Neural cell (in vitro differentiated cells): ENCODE measurements around the gene PLSCR3. TPM values are rescaled to one million over a fixed set of nuclear protein-coding genes. Genes with fewer than 3 reads are reported as not detected.

Source experiments
- H2AFZ ChIP-seq: fragments of 200-600, 300-800 bp; sonication (generic), shearing (Covaris generic); 2 replicates; pipeline ENCODE4 v1.6.0; 2014; ENCODE audit warnings: low read depth, mild to moderate bottlenecking, antibody characterized with exemption, low read length, moderate library complexity
- H3F3A ChIP-seq: fragments of 200-600 bp; shearing (Covaris generic); 2 replicates; pipeline ENCODE4 v1.6.1; 2016; ENCODE audit warnings: mild to moderate bottlenecking, moderate library complexity, mixed read lengths, antibody characterized with exemption, low read length; ENCODE audit not compliant: insufficient read depth, poor library complexity, severe bottlenecking
- H3K27ac ChIP-seq: fragments of 200-600, 300-800 bp; sonication (generic), shearing (Covaris generic); 2 replicates; pipeline ENCODE4 v1.5.1; 2014; ENCODE audit warnings: mild to moderate bottlenecking, low read length, moderate library complexity
- H3K27me3 ChIP-seq: fragments of 300-800, 200-600 bp; sonication (generic), shearing (Covaris generic); 2 replicates; pipeline ENCODE4 v1.6.0; 2014; ENCODE audit warnings: mild to moderate bottlenecking, low read depth, low read length, moderate library complexity; ENCODE audit not compliant: insufficient read depth
- H3K36me3 ChIP-seq: fragments of 300-800, 200-600 bp; sonication (generic), shearing (Covaris generic); 2 replicates; pipeline ENCODE4 v1.5.1; 2014; ENCODE audit warnings: mild to moderate bottlenecking, antibody characterized with exemption, low read length, moderate library complexity; ENCODE audit not compliant: insufficient read depth
- H3K4me2 ChIP-seq: fragments of 300-800, 200-600 bp; sonication (generic), shearing (Covaris generic); 2 replicates; pipeline ENCODE4 v1.6.0; 2014; ENCODE audit warnings: mild to moderate bottlenecking, low read length
- H3K4me3 ChIP-seq: fragments of 300-800, 200-600 bp; sonication (generic), shearing (Covaris generic); 2 replicates; pipeline ENCODE4 v1.5.1; 2014; ENCODE audit warnings: mild to moderate bottlenecking, low read length, moderate library complexity
- H3K79me2 ChIP-seq: fragments of 200-600 bp; shearing (Covaris generic); replicated peaks from 2 replicates; pipeline ENCODE4 v1.6.0; 2014; ENCODE audit warnings: mild to moderate bottlenecking, low read length, moderate library complexity; ENCODE audit not compliant: insufficient read depth
- H3K9ac ChIP-seq: fragments of 300-800, 200-600 bp; sonication (generic), shearing (Covaris generic); 2 replicates; pipeline ENCODE4 v1.6.1; 2016; ENCODE audit warnings: mild to moderate bottlenecking, low read length, mixed read lengths
- H3K9me2 ChIP-seq: fragments of 200-600 bp; shearing (Covaris generic); 2 replicates; pipeline ENCODE4 v1.6.1; 2016; ENCODE audit warnings: mild to moderate bottlenecking, low read length, mixed read lengths; ENCODE audit not compliant: insufficient read depth
- H3K9me3 ChIP-seq: fragments of 200-600, 300-800 bp; sonication (generic), shearing (Covaris generic); 2 replicates; pipeline ENCODE4 v1.6.1; 2016; ENCODE audit warnings: mild to moderate bottlenecking, mixed run types, low read length, moderate library complexity, mixed read lengths
- H4K20me1 ChIP-seq: fragments of 200-600 bp; shearing (Covaris generic); 2 replicates; pipeline ENCODE4 v1.6.1; 2016; ENCODE audit warnings: mild to moderate bottlenecking, mixed run types; ENCODE audit not compliant: insufficient read depth
- CTCF ChIP-seq: fragments of 450-650 bp; IDR thresholded peaks from 2 replicates; pipeline ENCODE4 v1.5.1; 2014; ENCODE audit warnings: antibody characterized with exemption, mild to moderate bottlenecking, moderate library complexity; ENCODE audit not compliant: poor library complexity, severe bottlenecking
- EP300 ChIP-seq: fragments of 450-650 bp; conservative IDR thresholded peaks from 2 replicates; pipeline ENCODE4 v1.6.1; 2014; ENCODE audit warnings: antibody characterized with exemption, mild to moderate bottlenecking, moderate library complexity; ENCODE audit not compliant: poor library complexity, severe bottlenecking
- EZH2 ChIP-seq: fragments of 200-600, 300-800 bp; shearing (Covaris generic), sonication (generic); IDR thresholded peaks from 2 replicates; pipeline ENCODE4 v1.6.1; 2014; ENCODE audit warnings: antibody characterized with exemption, low read length, borderline replicate concordance, mild to moderate bottlenecking; ENCODE audit not compliant: insufficient read depth, poor library complexity, severe bottlenecking
- MXI1 ChIP-seq: fragments of 450-650 bp; conservative IDR thresholded peaks from 2 replicates; pipeline ENCODE4 v1.6.1; 2014; ENCODE audit warnings: antibody characterized with exemption, mild to moderate bottlenecking; ENCODE audit not compliant: poor library complexity, severe bottlenecking
- POLR2AphosphoS5 ChIP-seq: IDR thresholded peaks from 2 replicates; pipeline ENCODE4 v1.6.1; 2012
- RAD21 ChIP-seq: fragments of 450-650 bp; conservative IDR thresholded peaks from 2 replicates; pipeline ENCODE4 v1.6.1; 2014; ENCODE audit warnings: antibody characterized with exemption, mild to moderate bottlenecking, moderate library complexity
- REST ChIP-seq: IDR thresholded peaks from 2 replicates; pipeline ENCODE4 v1.6.1; 2012; ENCODE audit warnings: borderline replicate concordance
- SMC3 ChIP-seq: fragments of 450-650 bp; conservative IDR thresholded peaks from 2 replicates; pipeline ENCODE4 v1.6.1; 2014; ENCODE audit warnings: antibody characterized with exemption, mild to moderate bottlenecking, moderate library complexity; ENCODE audit not compliant: poor library complexity
- TAF1 ChIP-seq: IDR thresholded peaks from 2 replicates; pipeline ENCODE4 v1.6.1; 2012; ENCODE audit warnings: low read depth
- polyA plus RNA-seq: library from polyadenylated mRNA; depleted of rRNA; stranded (reverse); fragments of >200 nt; gene quantifications from 2 replicates; pipeline ENCODE4 v1.2.3, GENCODE V29; 2014

The PLSCR3 gene
- polyA plus RNA-seq, 1 donor from 2014 or later, result 15.9 TPM

GRCh38 chr17:7416323-7416722 is 22.0 kb upstream of the PLSCR3 start:
- no peak overlapping the region for H3K9ac ChIP-seq
- no peak overlapping the region for H3K4me2 ChIP-seq
- no peaks in the 10 kb centered on the region for H3K9me3 ChIP-seq
- no peaks in the 10 kb centered on the region for H3K79me2 ChIP-seq
- H3K4me3 ChIP-seq, result no peak overlapping the region
- peaks cover 4% of the 10 kb centered on the region for H4K20me1 ChIP-seq
- H3K27ac ChIP-seq, result no peak overlapping the region
- TF ChIP-seq CTCF (no peak), REST (no peak), TAF1 (no peak), POLR2AphosphoS5 (no peak), RAD21 (no peak), EZH2 (no peak), SMC3 (no peak), MXI1 (no peak), EP300 (no peak)
- H2AFZ ChIP-seq, result no peak overlapping the region
- no peaks in the 10 kb centered on the region for H3K27me3 ChIP-seq
- H3K36me3 ChIP-seq, result no peaks in the 10 kb centered on the region
- H3K9me2 ChIP-seq, result no peaks in the 10 kb centered on the region
- H3F3A ChIP-seq, result no peaks in the 10 kb centered on the region

GRCh38 chr17:7415784-7416183 is 21.5 kb upstream of the PLSCR3 start:
- Histone ChIP-seq H3K9ac (no peak overlapping the region), H2AFZ (no peak overlapping the region), H3K79me2 (no peaks in the 10 kb centered on the region), H3F3A (no peaks in the 10 kb centered on the region), H3K4me3 (no peak overlapping the region), H3K9me3 (no peaks in the 10 kb centered on the region), H3K9me2 (no peaks in the 10 kb centered on the region), H3K4me2 (no peak overlapping the region), H4K20me1 (peaks cover 4% of the 10 kb centered on the region), H3K27me3 (no peaks in the 10 kb centered on the region), H3K27ac (no peak overlapping the region), H3K36me3 (no peaks in the 10 kb centered on the region)
- TF ChIP-seq RAD21, result no peak
- no peak for TF ChIP-seq SMC3
- TF ChIP-seq TAF1, result no peak
- no peak for TF ChIP-seq REST
- no peak for TF ChIP-seq EZH2
- no peak for TF ChIP-seq MXI1
